Measurements from ENCODE around the gene NIPBL. TPM values are rescaled to one million over a fixed set of nuclear protein-coding genes. Genes with fewer than 3 reads are reported as not detected.

The NIPBL gene
- total and polyA plus RNA-seq, 2 of the 8 experiments (the other 6 are each of a cell fraction or from before 2014, with no cell fraction given), result 21.1 to 53.5 TPM

- TF ChIP-seq RNF2 (IDR thresholded peaks at IDR 0.05; ENCODE audit: borderline replicate concordance, low read depth, low read length, missing control alignments, poor library complexity, severe bottlenecking) (no peak), RXRA (IDR thresholded peaks at IDR 0.05; ENCODE audit: insufficient read depth, low read depth, low read length) (no peak), EZH2 (IDR thresholded peaks at IDR 0.05; ENCODE audit: low read depth, low read length, severe bottlenecking) (no peak)
Measured at GRCh38 chr5:36904677-36905076, 28.1 kb downstream of the NIPBL start (continued).

All from H1 (cell line).